GM18870 (cell line): ENCODE data around the gene IL9.

Experiments
- ATAC-seq: cut with Tn5 transposase; IDR thresholded peaks from one replicate; pipeline ENCODE4 v1.9.1; 2021; ENCODE audit warnings: moderate library complexity; ENCODE audit not compliant: unreplicated experiment

The IL9 gene

DNA sequence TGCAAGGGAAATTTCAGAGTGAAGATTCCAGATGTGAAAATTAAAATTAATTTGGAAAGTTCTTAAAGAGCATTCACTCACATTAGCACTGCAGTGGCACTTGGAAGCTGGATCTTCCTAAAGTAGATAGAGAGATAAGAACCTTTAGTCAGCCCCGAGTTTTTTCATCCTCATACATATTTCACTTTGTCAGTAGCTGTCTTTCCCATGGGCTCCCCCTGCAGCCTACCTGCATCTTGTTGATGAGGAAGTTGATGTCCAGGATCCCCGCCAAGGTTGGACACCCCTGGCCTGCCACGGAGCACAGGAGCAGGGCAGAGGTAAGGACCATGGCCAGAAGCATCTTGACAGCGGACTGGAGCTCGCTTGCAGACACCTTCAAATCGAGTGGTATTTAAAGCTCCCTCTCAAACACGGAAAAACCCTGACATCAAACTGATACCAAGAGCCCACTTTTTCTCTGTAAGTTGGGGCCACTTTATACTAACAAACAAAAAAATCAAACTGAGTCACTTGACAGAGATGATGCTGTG is at the start of gene IL9:
Gene IL9 (minus strand): TSS at position 368 of the 533 bp plus-strand sequence. CDS start 25 bp downstream, at position 343.
- ATAC-seq = no peak

DNA sequence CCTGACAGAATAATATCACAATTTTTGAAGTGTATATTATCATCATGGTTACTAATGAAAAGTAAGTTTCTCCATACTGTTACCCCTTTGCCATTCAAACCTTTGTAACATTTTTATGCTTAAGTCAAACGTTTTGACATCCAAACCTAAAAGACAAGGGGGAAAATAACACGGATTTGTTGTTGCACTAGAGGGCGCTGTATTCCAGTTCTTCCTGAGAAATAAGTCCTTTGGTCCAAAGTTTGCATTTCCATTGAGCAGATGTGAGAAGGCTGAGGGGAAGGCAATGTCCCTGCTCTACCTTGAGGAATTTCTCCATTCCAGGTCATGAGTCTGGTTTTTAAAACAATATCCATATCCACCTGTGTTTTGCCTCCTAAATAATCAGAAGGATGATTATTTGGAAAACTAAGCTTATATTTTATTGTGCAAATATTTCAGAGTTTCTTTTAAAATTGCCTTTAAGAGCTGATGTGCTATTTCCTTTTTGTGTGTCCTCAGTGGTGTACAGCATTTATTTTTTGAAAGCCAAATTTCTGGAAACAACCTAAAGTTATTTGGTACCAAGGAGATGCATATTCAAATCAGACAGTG is 49.4 kb upstream of the IL9 start:
- no peak for ATAC-seq

DNA sequence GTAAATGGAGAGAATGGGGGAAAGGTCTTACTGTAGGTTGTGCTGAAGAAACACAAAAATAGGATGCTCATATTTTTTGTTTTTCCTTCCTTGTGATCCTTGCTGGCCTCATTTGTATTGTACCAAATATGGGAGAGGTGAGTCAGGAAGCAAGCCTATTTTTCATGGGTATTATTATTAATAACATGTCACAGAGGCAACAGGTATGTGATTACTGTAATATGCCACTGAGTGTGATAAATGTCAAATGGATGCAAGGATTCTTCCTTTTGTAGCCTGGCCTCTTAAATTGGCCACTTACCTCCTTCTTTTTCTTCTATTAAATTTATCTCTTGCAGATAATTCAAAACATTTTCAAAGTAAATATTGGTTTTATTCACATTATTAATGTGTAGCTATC is 48.9 kb upstream of the IL9 start:
- no peak for ATAC-seq

DNA sequence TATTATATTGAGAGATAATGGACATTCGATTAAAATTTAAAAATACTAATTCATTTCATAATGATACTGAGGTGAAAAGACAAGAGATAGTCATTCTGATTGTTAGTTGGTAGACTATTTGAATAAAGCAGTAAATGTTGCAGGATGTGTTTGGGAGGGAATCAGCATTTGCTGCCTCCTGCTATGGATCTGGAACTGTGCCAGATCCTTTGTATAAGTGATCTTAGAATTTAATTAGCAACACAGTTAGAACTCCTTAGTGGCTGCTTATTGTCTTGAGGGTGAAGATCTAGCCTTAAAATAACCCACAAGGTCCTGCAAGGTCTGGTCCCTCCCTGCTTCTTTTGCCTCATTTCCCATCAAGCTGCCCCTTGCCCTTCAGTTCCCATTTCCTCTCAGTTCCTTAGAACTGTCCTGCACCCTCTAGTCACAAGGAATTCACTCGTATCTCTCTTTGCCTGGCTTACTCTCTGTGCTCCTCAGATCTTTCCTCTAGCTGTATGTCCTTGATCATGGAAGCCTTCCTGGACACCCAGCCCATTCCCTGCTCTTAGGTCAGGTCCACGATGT is 46.6 kb upstream of the IL9 start:
- ATAC-seq = no peak

DNA sequence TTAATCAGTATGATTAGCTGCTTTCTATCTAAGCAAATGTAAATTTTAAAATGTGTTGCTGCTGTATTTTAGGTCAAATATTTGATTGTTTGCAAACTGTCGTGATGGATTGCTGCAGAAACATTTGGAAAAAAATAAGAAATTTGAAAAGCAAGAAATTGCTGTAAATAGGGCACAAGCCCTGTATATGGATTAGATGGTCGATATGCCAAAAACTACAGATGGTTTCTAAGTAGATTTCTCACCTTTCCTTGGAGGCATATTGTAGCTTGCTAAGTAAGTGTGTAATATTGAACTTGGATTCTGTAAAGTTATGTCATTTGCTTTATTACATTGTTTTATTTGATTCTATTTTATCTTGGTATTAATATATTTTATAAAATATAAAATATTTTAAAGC is 46.1 kb upstream of the IL9 start:
- no peak for ATAC-seq

DNA sequence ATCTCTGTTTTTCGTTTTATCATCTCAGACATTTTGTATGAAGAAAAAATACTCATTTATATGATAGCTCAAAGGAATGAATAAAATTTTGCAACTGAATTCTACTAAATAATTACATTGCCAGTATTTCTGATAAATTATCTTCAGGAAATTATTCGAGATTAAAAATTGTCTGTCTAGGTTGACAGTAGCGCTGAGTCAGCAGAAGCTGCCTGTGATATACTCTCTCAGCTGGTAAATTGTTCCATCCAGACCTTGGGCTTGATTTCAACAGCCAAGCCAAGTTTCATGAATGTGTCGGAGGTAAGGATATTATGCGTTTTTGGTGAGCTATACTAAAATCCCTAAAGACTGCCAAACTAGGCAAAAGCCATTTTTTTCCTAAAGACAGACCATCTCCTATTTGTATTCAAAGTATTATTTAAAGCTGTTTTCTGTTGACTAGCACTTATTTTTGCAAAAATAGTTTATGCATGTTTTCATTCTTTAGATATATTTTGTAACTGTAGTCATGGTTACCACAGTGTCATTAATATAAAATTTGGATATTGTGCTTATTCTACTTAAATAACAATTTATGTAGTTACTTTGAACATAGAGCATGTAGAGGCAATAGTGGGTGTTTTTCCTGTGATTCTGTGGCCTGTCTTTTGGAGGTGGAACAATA is 41.7 kb upstream of the IL9 start:
- no peak for ATAC-seq

DNA sequence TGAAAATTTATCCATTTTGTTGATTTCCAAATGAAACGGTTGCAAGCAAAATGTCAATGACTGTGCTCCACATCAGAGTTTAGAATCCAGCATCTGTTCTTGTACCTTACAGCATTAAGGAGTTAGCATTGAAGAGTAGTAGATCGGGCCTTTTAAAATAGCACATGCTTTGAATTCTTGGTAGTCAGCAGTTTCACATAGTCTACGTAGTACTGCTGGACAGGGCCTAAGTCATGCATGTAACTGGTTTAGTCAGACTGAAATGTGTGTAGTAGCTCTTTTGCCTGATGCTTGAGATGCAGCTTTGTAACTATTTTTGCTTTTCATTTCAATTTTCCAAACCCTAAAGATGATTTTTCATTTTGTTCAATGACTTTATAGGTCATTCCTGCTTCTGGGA is 39.3 kb upstream of the IL9 start:
- ATAC-seq = no peak

DNA sequence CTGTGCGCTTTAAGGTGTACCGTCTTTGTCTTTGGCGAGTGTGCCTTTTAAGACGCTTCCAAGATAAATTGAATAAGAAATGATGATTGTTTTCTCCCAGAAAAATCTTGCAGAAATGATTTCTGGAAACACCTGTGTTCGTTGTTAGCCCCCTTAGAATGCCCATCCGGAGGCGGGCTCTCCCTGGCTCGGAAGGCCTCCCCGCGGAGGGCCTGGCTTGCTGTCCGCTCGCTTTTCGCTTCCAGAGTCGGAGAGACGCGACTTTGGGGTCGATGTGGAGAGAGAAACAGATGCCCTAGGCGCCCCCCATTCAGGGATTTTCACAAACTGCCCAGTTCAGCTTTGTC is 35.3 kb upstream of the IL9 start:
- ATAC-seq = no peak

DNA sequence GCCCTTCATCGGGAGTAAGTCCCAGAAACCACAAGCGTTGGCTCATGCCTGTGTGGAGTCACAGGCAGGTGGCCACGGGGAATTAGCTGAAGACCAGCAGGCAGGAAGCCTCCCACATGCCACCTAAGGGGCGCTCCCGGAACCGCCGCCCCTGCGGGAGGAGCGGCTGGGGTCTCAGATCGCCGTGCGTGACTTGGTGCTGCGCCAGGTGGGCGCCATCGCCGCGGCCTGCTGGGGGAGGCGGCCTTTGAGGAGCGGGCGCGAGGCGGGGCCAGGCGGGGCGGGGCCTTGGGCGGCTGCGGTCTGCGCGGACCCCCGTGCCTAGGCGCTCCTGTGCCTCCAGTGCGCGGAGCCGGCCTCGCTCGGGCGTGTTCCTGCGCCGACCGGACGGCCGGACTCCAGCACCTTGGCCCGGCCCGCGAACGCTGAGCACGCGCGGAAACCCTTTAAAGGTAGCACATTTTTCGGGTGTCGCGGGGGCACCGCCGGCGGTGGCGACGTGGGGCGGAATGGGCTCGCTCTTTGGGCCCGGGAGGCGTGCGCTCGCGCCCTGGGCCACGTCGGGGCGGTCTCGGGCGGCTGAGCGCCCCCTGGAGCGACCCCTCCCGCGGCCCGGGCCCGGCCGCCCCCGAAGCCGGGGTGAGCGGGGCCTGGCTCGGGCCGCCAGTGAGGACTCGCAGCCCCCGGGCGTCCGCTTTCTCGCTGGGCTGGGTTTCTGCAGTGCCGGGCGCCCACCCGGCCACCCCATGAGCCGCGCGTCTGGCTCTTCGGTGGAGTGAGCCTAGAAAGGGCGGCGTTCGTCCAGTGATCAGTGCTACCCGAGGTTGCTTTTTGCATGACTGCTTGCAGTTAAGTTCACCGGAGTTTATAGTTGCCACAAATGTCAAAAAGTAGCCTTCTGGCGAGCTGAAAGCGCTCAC is 34.6 kb upstream of the IL9 start:
- ATAC-seq = no peak

DNA sequence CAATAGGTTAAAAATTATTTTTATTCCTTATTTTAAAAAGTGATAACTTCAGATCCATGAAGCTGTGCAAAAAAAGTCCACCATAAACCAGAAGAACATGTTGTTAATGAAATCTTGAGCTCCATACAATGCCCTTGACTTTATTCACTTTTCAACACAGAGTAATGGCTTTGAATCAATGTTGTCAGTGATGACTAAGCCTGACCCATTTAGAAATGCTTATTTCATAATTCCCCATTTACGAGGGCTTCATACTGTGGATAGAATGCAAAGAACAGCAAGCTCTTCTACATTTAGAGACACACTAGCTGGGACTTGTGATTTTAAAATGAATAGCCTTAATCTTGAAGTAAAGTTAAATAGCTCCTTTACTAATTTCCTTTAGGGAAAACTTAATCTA is 25.7 kb upstream of the IL9 start:
- ATAC-seq = no peak

DNA sequence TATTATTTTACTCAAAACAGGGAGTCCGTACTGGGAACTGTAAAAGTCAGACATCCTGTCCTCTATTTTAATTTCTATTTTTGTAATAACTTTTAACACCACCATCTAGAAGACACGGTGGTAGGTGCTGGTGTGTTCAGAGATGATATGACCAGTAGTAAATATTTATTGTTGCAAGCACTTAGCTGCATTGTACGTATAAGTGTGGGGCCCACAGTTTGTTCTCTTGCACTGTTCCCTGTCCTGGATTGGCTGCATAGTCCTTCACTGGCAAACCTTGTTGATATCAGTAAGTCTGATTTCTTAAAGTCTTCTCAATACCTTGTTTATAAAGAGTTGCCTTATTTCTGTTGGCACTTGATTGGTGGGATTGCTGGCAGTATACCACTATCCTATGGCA is 24.6 kb upstream of the IL9 start:
- no peak for ATAC-seq

DNA sequence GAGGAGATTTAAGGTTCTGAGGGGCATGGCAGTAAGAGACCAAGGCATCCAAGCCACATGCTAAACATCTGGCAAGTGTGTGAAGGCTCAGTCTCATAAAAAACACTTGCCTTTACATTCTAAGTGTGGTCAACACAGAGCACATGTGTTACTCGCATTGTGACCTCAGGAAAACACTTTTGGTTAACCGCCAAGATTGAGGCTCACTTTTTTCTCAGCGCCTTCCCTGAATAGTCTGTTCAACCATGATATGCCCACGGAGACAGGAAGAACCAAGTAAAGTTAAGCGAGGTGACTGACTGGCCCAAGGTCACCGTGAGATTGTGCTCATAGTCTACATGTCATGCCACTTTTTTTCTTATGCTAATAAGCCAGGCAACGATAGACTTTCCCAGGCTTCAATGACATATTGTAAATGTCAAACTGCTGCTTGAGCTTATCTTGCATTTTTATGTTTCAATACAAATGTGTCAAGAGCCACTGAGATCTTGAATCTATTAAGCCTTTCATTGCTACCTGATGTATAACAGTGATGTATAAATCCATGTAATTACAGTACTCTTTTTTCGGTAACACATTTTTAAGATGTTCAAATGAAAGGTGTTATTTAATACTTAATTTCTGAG is 21.1 kb upstream of the IL9 start:
- no peak for ATAC-seq

DNA sequence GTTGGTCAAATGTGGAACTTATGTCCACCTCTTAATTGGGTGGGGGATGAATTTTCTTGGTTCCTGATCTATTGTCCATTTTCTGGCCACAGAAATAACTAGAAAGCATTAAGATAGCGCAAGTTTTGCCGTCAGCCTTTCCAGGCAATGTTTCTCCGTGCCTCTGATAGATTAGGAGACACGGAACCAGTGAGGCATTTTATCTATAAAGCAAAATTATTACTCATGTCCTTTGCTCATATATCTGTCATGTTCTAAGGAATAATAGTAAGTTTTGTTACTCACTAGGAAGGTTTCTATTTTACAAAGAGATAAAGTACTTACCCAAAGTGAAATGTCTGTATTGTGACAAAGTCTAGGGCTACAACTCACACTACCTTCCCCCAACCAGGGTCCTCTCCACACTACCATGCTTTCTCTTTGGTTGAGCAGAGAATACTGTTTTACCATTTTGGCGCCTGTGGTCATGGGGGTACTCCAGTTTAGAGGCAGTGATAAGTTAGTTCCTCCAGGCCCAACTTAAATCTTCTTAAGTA is 19.9 kb upstream of the IL9 start:
- ATAC-seq = no peak

DNA sequence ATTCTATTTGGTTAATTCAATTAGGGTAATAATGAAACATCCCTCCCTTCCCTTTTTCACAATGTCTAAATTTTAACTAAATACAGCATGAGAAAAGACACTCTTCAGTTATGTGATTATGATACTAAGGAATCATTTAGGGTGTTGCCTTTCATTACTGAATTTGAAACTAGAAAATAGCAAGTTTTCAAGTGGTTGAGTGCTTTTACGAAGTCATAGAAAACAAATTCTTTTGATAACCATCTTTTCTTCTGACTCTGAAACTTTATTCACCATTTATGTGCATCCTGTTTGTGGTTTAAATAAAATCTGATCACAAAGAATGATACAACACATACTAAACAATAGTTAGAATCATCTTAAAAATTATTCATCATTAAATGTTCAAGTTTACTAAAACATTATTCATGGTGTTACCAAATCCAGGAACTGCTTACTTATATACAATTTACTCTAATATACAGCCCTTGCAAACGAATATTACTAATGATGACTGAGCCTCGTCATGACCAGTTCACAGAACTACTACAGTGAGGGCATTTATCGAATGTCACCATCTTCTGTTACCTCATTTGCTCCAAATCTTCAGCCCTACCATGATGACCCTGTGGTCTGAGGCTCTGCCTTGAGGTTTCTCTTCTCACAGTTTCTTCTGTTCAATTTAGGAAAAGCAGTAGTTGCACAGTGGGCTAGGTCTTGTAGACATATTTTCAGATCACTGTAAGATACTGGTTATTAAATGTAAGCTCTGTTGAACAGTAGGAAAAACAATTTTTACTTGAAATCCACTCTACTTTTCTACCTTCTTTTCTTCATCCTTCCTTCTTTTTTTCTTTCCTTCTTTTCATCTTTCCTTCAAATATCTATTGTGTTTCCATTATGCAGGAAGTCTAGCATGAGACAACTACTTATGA is 18.3 kb upstream of the IL9 start:
- ATAC-seq = no peak

DNA sequence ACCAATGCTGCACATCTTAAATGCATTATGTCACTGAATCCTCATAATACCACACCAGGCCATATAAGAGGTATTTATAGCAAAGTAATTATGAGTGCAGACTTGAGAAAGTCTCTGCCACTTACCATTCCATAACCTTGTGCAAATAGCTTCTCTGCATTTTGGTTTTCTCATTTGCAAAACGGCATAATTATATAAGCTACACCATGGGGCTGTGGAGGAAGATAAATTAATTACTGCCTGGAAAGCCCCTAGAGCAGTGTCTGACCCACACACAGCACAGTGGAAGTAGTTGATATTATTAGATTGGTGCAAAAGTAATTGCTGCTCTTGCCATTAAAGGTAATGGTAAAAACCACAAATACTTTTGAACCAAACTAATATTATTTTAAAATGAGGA is 9.5 kb upstream of the IL9 start:
- no peak for ATAC-seq

DNA sequence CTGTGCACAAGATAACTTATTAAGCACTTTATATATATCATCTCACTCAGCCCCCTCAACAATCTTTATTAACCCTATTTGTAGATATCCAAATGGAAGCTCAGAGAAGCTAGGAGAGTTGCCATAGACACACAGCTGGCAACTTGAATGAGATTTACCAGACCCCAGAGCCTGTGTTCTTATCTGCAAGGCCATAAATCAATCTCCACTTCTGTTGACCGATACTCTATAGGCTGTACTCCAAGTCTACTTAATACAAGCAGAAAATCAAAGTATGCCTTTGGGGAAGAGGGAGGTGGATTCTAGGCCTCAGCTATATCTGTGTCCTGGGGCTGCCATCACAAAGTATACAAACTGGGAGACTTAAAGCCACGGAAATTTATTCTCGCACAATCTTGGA is 6.0 kb upstream of the IL9 start:
- no peak for ATAC-seq

DNA sequence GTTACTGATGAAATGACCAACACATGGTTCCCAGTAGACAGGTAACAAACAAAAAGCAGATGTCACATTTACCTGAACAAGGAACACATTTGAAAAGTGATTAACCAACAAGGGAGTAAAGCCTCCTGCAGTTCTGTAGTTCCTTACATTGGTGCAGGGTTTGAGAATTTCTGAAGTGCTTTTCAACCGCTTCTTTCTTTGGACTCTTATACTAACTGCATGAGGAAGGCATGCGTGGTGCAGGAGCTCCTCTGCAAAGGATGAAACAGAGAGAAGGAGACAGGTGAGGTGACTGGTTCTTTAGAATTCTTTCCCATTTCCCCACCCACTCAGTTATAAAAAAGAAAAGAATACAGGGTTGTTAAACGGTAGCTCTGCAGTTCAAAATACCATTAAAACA is 4.6 kb upstream of the IL9 start:
- no peak for ATAC-seq

DNA sequence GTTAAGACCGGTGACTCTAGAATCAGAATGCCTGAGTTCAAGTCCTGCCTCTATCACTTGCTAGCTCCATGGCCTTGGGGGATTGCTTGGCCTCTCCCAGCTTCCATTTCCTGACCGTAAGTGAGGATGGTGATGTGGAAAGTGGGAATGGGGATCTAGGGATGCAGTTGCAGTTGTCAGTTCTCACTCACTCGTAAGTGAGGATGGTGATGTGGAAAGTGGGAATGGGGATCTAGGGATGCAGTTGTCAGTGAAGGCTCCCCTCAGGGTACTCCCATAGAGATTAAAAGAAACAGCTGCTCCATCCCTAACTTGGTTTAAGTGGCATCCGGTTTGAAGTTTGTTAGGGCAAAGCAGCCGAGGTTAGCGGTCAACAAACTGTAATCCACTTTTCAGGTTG is 3.0 kb upstream of the IL9 start:
- ATAC-seq = no peak

DNA sequence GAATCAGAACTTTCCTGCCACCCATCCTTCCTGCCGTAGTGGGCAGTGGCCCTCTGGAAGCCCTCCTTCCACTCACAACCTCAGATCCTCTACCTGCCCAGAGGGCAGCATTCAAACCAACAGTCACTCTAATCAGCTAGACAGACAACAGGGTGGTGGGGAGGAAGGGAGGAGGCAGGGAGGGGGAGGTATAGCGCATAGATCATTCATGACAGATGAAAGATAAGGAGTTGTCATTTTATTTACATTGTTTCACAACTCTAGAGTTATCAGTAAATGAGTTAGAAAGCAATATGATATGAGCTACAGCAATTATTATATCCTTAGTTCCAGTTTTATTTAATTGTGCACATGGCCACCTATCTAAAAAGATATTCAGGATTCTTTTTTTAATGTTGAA is 852 bp downstream of the IL9 start:
- no peak for ATAC-seq

DNA sequence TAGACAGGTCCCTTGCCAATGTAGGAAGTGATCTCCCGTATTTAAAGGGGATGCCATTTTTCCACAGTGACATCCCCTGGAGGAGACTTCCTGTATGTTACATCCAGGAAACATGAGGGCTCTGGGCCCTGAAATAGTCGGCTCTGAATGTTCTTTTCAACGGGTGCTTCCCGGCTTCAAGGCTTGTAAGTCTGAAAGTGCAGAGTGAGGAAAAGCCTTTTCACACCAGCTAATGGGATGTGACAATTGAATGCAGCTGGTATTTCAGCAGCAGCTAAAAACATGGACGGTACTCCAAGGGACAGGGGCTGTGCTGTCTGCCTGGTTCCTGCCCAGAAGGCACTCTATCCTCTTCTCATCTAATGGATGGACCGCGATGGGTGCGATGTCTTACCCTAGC is 1.4 kb downstream of the IL9 start:
- no peak for ATAC-seq
